HCT116 (cell line): ENCODE measurements around the gene UPP1. TPM values are rescaled to one million over a fixed set of nuclear protein-coding genes. Genes with fewer than 3 reads are reported as not detected.

Experiments
- ATAC-seq: fragments of 200-7000 bp; cut with Tn5 transposase; 2 replicates; pipeline ENCODE4 v1.9.1; 2020; ENCODE audit warnings: mild to moderate bottlenecking, moderate library complexity
- BruUV-seq: library from RNA; stranded (reverse); fragments of 400-500 nt; replicated peaks from 2 replicates; lab custom pipeline; 2021; lab: Mats Ljungman, UMichigan
- CTCF ChIA-PET: fragments of 300-600 bp; sonication (Branson Sonifier 250); formaldehyde crosslinking; loops from one replicate; lab custom pipeline; 2021; ENCODE audit warnings: antibody characterized with exemption; lab: Charles Lee
- POLR2A ChIA-PET: fragments of 300-600, 350-600 bp; sonication (Branson Sonifier 250); formaldehyde crosslinking; loops from one replicate; lab custom pipeline; 2021; ENCODE audit warnings: antibody characterized with exemption; lab: Charles Lee
- RAD21 ChIA-PET, 2 experiments: fragments of 300-600 bp; sonication (Branson Sonifier 250); formaldehyde crosslinking; loops; one replicate each; lab custom pipeline; 2023; ENCODE audit warnings: low total read pairs in 2 of 2; ENCODE audit not compliant: uncharacterized antibody in 2 of 2, unreplicated experiment in 2 of 2, low non-redundant PET in 1 of 2; lab: Charles Lee
- DNase-seq: peaks from one replicate; pipeline ENCODE4 v3.0.0-alpha.2; 2010; ENCODE audit warnings: low read depth, low spot score
- H2AFZ ChIP-seq: fragments of 200-600 bp; shearing (Covaris generic), sonication (generic); 2 replicates; pipeline ENCODE4 v1.6.1; 2017; ENCODE audit warnings: low read depth, mixed run types, mixed read lengths, antibody characterized with exemption, low read length; ENCODE audit not compliant: poor library complexity, severe bottlenecking
- H3K27ac ChIP-seq: 2 replicates; pipeline ENCODE4 v1.5.1; 2012; ENCODE audit warnings: low read depth, low read length
- H3K27me3 ChIP-seq: fragments of 200-600 bp; sonication (generic); 2 replicates; pipeline ENCODE4 v1.6.1; 2016; ENCODE audit warnings: mixed run types, low read length, mixed read lengths; ENCODE audit not compliant: insufficient read depth
- H3K36me3 ChIP-seq, 2 experiments: fragments of 200-500 bp in 1 of 2; fragments of 200-600 bp in 1 of 2; sonication (Bioruptor generic) in 1 of 2; sonication (generic) in 1 of 2; 2 replicates each; pipeline versions ENCODE4 v1.5.1 to v1.6.1; 2014 to 2016; ENCODE audit warnings: low read length in 2 of 2, inconsistent platforms in 1 of 2, mixed read lengths in 1 of 2, mixed run types in 1 of 2; ENCODE audit not compliant: insufficient read depth in 2 of 2, control insufficient read depth in 1 of 2
- H3K4me1 ChIP-seq, 2 experiments: fragments of 200-600 bp in 1 of 2; sonication (generic) in 1 of 2; 2 replicates each; pipeline versions ENCODE4 v1.5.1 to v1.6.1; 2012 to 2017; ENCODE audit warnings: low read length in 2 of 2, inconsistent platforms in 1 of 2, mild to moderate bottlenecking in 1 of 2, mixed read lengths in 1 of 2, mixed run types in 1 of 2, moderate library complexity in 1 of 2; ENCODE audit not compliant: insufficient read depth in 2 of 2, control insufficient read depth in 1 of 2
- H3K4me2 ChIP-seq: fragments of 200-600 bp; sonication (generic); 2 replicates; pipeline ENCODE4 v1.6.1; 2017; ENCODE audit warnings: mixed run types, low read length, mixed read lengths
- H3K4me3 ChIP-seq, 2 experiments: fragments of 200-600 bp in 1 of 2; sonication (generic) in 1 of 2; replicated peaks in 1 of 2; 2 replicates each; pipeline ENCODE4 v1.5.1; 2011 to 2016; ENCODE audit warnings: low read length in 2 of 2, control low read depth in 1 of 2, low read depth in 1 of 2, mild to moderate bottlenecking in 1 of 2, mixed read lengths in 1 of 2, mixed run types in 1 of 2
- H3K79me2 ChIP-seq: fragments of 200-600 bp; sonication (generic); 2 replicates; pipeline ENCODE4 v1.6.1; 2017; ENCODE audit warnings: mild to moderate bottlenecking, mixed run types, low read length, moderate library complexity, mixed read lengths; ENCODE audit not compliant: insufficient read depth
- H3K9ac ChIP-seq: fragments of 200-600 bp; sonication (generic); 2 replicates; pipeline ENCODE4 v1.6.1; 2016; ENCODE audit warnings: low read length, mixed read lengths
- H3K9me2 ChIP-seq: fragments of 200-600 bp; sonication (generic), shearing (Covaris generic); 2 replicates; pipeline ENCODE4 v1.6.1; 2017; ENCODE audit warnings: mixed run types, mild to moderate bottlenecking, moderate library complexity; ENCODE audit not compliant: insufficient read depth
- H3K9me3 ChIP-seq, 2 experiments: fragments of 200-500 bp in 1 of 2; fragments of 200-600 bp in 1 of 2; sonication (Bioruptor generic) in 1 of 2; sonication (generic) in 1 of 2; 2 replicates each; pipeline ENCODE4 v1.6.1; 2014 to 2017; ENCODE audit warnings: low read length in 2 of 2, mixed read lengths in 2 of 2, inconsistent platforms in 1 of 2, low read depth in 1 of 2, mild to moderate bottlenecking in 1 of 2, mixed run types in 1 of 2, moderate library complexity in 1 of 2; ENCODE audit not compliant: control insufficient read depth in 1 of 2, insufficient read depth in 1 of 2
- H4K20me1 ChIP-seq: fragments of 200-600 bp; sonication (generic), shearing (Covaris generic); 2 replicates; pipeline ENCODE4 v1.6.1; 2017; ENCODE audit warnings: mixed run types, mild to moderate bottlenecking, moderate library complexity; ENCODE audit not compliant: insufficient read depth
- EGR1 ChIP-seq: IDR thresholded peaks from 2 replicates; pipeline ENCODE4 v1.6.1; 2012; ENCODE audit warnings: low read depth
- EZH2phosphoT487 ChIP-seq: fragments of 200-600 bp; IDR thresholded peaks from 2 replicates; pipeline ENCODE4 v1.6.1; 2018; ENCODE audit warnings: antibody characterized with exemption, borderline replicate concordance
- JUND ChIP-seq: IDR thresholded peaks from 2 replicates; pipeline ENCODE4 v1.6.1; 2012
- POLR2AphosphoS5 ChIP-seq: IDR thresholded peaks from 2 replicates; pipeline ENCODE4 v1.6.1; 2011; ENCODE audit warnings: mild to moderate bottlenecking, low read depth, low read length, moderate library complexity
- REST ChIP-seq: IDR thresholded peaks from 2 replicates; pipeline ENCODE4 v1.6.1; 2012; ENCODE audit warnings: low read depth
- SP1 ChIP-seq: IDR thresholded peaks from 2 replicates; pipeline ENCODE4 v1.6.1; 2012; ENCODE audit warnings: low read depth
- TCF7L2 ChIP-seq: IDR thresholded peaks from 2 replicates; pipeline ENCODE4 v1.7.0; 2011; ENCODE audit warnings: borderline replicate concordance, inconsistent platforms; ENCODE audit not compliant: insufficient read depth, insufficient read length; ENCODE audit errors: extremely low read depth
- ZBTB33 ChIP-seq: IDR thresholded peaks from 2 replicates; pipeline ENCODE4 v1.6.1; 2011; ENCODE audit warnings: mild to moderate bottlenecking, low read length, moderate library complexity; ENCODE audit not compliant: insufficient replicate concordance; ENCODE audit errors: extremely low read depth
- ZNF274 ChIP-seq: fragments of 200-500 bp; sonication (Bioruptor generic); IDR thresholded peaks from 2 replicates; pipeline ENCODE4 v1.6.1; 2014; ENCODE audit warnings: mild to moderate bottlenecking, low read depth, low read length, inconsistent platforms
- intact Hi-C: fragments of 100-400 bp; cut with micrococcal nuclease; formaldehyde crosslinking; loops from 2 replicates; pipeline ENCODE4 v1.10.0; 2022
- total RNA-seq: library from RNA; stranded (reverse); gene quantifications from one replicate; pipeline ENCODE4 v1.2.1, GENCODE V29; 2021; ENCODE audit not compliant: unreplicated experiment

Gene UPP1
- total RNA-seq, 1 experiment from 2014 or later = 42.7 TPM

GRCh38 chr7:48101352-48101751 lies 12.3 kb downstream of the UPP1 start:
- no peak overlapping the region for H3K27ac ChIP-seq
- no peak overlapping the region for H3K4me2 ChIP-seq
- H3K9me3 ChIP-seq = no peaks in the 10 kb centered on the region
- H3K4me1 ChIP-seq = no peaks in the 10 kb centered on the region
- CTCF ChIA-PET = no interaction called here
- no peaks in the 10 kb centered on the region for H3K9me2 ChIP-seq
- intact Hi-C loops = no loop called here
- no peak overlapping the region for H2AFZ ChIP-seq
- peaks cover 2 to 26% of the 10 kb centered on the region in 2 experiments; a peak in 1 of 4 replicates for H3K36me3 ChIP-seq
- no peaks in the 10 kb centered on the region for H3K27me3 ChIP-seq
- no peaks in the 10 kb centered on the region for H3K79me2 ChIP-seq
- POLR2A ChIA-PET = interaction anchor here (1.3 kb wide), 1 partner anchor 9 kb away, joined by 3 read pairs; no protein-coding TSS in a partner anchor
- H4K20me1 ChIP-seq = no peaks in the 10 kb centered on the region
- no peak overlapping the region for H3K9ac ChIP-seq
- ATAC-seq = no peak
- no peak overlapping the region for H3K4me3 ChIP-seq
- BruUV-seq = no TSS peak
- TF ChIP-seq REST (no peak), TCF7L2 (no peak), EGR1 (no peak), SP1 (no peak), EZH2phosphoT487 (no peak), ZBTB33 (no peak), JUND (no peak), POLR2AphosphoS5 (no peak), ZNF274 (no peak)
- RAD21 ChIA-PET = no interaction called here
- no peak for DNase-seq
